ENCODE data around the gene ALDH3B1. TPM values are rescaled to one million over a fixed set of nuclear protein-coding genes. Genes with fewer than 3 reads are reported as not detected.

Gene ALDH3B1
- total RNA-seq, 1 donor from 2014 or later = 0.20 TPM

DNA sequence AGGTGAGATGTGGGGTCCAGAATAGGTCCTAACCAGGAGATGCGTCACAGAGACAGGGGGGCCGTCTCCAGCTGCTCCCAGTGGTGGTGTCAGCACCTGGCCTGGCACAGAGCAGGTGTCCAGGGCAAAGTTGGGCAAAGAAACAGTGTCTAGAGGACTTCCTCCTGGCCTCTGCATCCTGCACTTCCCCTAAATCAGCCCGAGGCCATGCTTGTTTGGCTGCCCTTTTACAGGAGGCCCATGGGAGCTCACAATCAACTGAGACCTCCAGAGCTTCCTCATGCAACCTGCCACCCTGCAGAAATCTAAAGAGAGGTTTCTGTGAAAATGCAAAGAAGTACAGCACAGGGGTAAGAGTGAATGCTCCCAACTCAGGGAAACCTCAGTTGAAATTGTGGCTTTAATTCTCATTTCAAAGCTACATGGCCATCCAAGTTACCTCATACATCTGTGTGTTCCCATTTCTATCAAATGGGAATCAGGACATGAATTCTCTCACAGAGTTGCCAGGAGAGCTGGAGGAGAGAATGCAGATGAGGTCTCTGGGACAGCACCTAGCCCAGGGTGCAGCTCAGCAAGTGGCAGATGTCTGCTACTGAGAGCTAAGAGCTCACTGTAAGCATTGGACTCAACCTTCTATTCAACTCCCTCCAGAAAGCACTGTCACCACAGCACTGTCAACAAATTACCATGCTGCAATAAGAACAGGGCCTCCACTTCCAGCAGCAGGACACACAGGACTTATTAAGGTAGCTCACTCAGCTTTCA is 61.3 kb downstream of the ALDH3B1 start:
- no peak for DNase-seq (ENCODE audit: low read depth in 2 of 2)

DNA sequence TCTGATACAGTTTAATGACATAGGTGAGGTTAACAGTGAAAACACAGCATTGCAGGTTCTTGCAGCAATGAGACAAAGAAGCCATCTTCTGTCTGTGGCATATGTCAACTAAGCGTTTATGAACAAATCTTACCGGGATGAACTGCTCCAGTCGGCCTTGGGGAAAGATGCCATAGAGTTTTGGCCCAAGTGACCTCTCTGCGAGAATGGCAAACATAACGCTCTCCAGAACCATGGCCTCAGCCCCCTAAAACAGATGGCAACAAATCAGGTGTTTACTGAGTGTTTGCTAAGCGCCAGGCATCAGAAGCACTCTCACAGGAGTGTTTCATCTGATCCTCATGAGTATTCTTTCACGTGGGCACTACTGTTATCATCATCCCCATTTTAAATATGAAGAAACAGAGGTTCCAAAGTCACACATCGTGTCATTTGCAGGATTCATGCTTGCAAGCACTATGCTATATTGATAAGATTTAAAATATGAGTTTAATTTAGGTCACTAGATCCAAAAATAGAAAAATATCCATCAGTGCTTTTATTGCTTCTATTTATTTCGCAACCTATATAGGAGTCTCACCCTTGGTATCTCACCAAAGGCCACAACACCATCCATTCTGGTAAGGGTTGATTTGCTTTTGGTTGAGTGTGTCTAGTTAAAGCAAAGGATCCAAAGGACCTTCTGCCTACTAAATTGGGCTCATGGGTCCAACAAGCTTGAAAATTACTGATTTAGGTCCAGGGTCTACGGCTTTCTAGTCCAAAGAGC is 64.6 kb downstream of the ALDH3B1 start:
- no peak for DNase-seq (ENCODE audit: low read depth in 2 of 2)

GRCh38 chr11:68076371-68077042 is 66.4 kb downstream of the ALDH3B1 start:
- peak; percentile 23 to 50 for DNase-seq (ENCODE audit: low read depth in 2 of 2)

DNA sequence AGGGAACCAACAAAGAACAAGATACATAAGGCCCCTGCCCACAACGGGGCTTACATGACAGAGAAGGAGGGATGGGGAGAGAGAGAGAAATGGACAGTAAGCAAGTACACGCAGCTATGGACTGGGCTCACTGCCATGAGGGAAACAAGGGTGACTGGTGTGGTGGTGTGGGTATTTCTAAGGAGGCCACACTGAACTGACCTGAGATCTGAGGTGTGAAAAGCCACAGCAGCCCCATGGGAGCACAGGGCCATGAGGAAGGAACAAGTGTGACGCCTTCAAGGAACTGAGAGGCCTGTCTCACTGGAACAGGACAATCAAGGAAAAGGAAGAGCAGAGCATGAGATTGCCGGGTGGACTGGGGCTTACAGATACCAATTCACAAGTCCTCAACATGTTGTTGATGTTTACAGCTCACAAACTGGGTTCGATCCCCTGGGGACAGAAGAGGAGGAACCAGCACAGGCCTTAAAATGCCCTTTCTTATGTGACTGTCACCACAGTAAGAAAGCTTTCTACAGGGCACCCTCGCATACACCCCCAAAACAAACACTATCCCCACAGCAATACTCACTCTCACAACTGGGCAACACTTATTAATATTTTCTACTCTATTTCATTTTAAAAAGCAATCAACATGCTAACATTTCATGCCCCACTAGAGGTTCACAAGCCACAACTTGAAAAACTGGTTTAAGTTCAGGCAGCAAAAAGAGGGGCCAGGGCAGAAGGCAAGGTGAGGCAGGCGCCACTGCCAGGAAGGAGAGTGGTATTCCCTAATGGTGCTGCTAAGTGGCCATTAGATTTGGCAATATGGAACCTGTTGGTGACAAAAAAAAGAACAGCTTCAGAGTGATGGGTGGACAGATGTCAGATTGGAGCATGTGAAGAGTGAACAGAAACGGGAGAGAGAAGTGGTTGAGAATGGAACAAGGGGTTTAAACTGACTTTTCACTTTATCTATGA is 67.8 kb downstream of the ALDH3B1 start:
- DNase-seq (ENCODE audit: low read depth in 2 of 2) = no peak

Other genes starting within 250 kb of the ALDH3B1 start
- gene UNC93B1, start 6.2 kb upstream of the ALDH3B1 start, total RNA-seq = 12.2 and 21.0 TPM in 2 replicates
- gene NDUFS8, start 20.4 kb downstream of the ALDH3B1 start, total RNA-seq = 106 and 107 TPM in 2 replicates
- 41.8 and 52.0 TPM in 2 replicates for gene TCIRG1, start 28.7 kb downstream of the ALDH3B1 start, total RNA-seq
- 19.6 and 25.4 TPM in 2 replicates for gene CHKA, start 111.1 kb downstream of the ALDH3B1 start, total RNA-seq
- 15.7 and 25.0 TPM in 2 replicates for gene KMT5B, start 203.0 kb downstream of the ALDH3B1 start, total RNA-seq

All from lung microvascular endothelial cell (primary cell).